ENCODE results near the gene FSD2.
"Not testable (repeated sequence)": the region's sequence is repeated elsewhere in the genome, so short reads cannot be mapped to it uniquely, and the experiment has no call there.

Gene FSD2

GRCh38 chr15:82829234-82829633 is 23.4 kb upstream of the FSD2 start:
- Histone ChIP-seq H3K27ac (ENCODE audit: low read depth, low read length) (no peak overlapping the region), H3K36me3 (ENCODE audit: insufficient read depth, low read length) (peaks cover 47% of the 10 kb centered on the region), H3K9ac (ENCODE audit: low read depth, low read length) (no peak overlapping the region), H3K4me3 (ENCODE audit: low read length) (no peak overlapping the region), H3K4me1 (ENCODE audit: insufficient read depth, low read length) (peaks cover 9% of the 10 kb centered on the region; the same call in 1 of the 2 replicates), H3K9me3 (ENCODE audit: insufficient read depth, low read depth, low read length) (no peaks in the 10 kb centered on the region), H3K27me3 (ENCODE audit: insufficient read depth, low read length) (no peaks in the 10 kb centered on the region)
- 92% methylated on average over 4 of the region's 4 CpGs for WGBS

- no peaks in the 10 kb centered on the region for H3K9me3 ChIP-seq (ENCODE audit: insufficient read depth, low read depth, low read length)
- peaks cover 48% of the 10 kb centered on the region for H3K36me3 ChIP-seq (ENCODE audit: insufficient read depth, low read length)
- H3K9ac ChIP-seq (ENCODE audit: low read depth, low read length), result no peak overlapping the region
- no peak overlapping the region for H3K4me3 ChIP-seq (ENCODE audit: low read length)
- H3K4me1 ChIP-seq (ENCODE audit: insufficient read depth, low read length), result peaks cover 9% of the 10 kb centered on the region; the same call in 1 of the 2 replicates
- WGBS, result 82% methylated on average over 1 of the region's 1 CpG
- H3K27ac ChIP-seq (ENCODE audit: low read depth, low read length), result no peak overlapping the region
- H3K27me3 ChIP-seq (ENCODE audit: insufficient read depth, low read length), result no peaks in the 10 kb centered on the region
These were observed 22.2 kb upstream of the FSD2 start for GRCh38 chr15:82828075-82828474.

DNA sequence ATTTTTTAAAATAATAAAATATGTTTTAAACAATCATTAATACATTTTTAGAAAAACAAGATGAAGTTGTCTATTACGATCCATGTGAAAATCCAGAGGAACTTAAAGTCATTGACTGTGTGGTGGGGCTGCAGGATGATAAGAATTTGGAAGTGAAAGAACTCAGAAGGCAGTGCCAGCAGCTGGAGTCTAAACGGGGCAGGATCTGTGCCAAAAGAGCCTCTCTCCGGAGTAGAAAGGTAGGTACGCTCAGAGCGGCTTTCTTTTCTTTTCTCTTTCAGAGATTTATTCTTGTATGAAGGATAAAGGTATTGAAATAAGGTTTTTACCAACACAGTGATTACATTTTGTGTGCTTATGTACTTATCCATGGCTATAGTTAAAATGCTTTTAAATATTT is 17.2 kb upstream of the FSD2 start:
- Histone ChIP-seq H3K9me3 (ENCODE audit: insufficient read depth, low read depth, low read length) (peaks cover 10% of the 10 kb centered on the region; the same call in 1 of the 2 replicates), H3K9ac (ENCODE audit: low read depth, low read length) (no peak overlapping the region), H3K4me3 (ENCODE audit: low read length) (no peak overlapping the region), H3K27ac (ENCODE audit: low read depth, low read length) (no peak overlapping the region), H3K27me3 (ENCODE audit: insufficient read depth, low read length) (no peaks in the 10 kb centered on the region), H3K4me1 (ENCODE audit: insufficient read depth, low read length) (no peaks in the 10 kb centered on the region), H3K36me3 (ENCODE audit: insufficient read depth, low read length) (peaks cover 55% of the 10 kb centered on the region)
- 96% methylated on average over 5 of the region's 5 CpGs for WGBS

DNA sequence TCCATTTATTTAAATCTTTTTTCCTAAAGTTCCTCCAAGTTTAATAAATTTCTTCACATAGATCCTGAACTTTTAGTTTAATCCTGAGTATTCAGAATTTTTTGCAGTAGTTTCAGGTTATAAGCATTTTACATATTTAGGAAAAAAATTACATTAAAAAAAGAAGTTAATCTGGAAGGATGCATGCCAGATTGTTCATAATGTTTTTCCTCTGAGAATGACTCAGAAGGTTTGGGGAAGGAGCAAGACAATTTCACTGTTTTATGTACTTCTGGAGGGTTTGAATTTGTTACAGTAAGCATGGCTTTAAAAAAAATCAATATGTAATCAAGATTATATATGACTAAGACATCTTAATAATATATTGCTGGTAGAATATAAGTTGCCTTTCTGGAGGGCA is 16.0 kb upstream of the FSD2 start:
- not testable (repeated sequence) for H3K27ac ChIP-seq (ENCODE audit: low read depth, low read length); H3K9ac ChIP-seq (ENCODE audit: low read depth, low read length); H3K4me1 ChIP-seq (ENCODE audit: insufficient read depth, low read length); H3K4me3 ChIP-seq (ENCODE audit: low read length); H3K27me3 ChIP-seq (ENCODE audit: insufficient read depth, low read length); H3K9me3 ChIP-seq (ENCODE audit: insufficient read depth, low read depth, low read length)
- peaks cover 54% of the 10 kb centered on the region for H3K36me3 ChIP-seq (ENCODE audit: insufficient read depth, low read length)

GRCh38 chr15:82821396-82821795 is 15.5 kb upstream of the FSD2 start:
- peaks cover 54% of the 10 kb centered on the region for H3K36me3 ChIP-seq (ENCODE audit: insufficient read depth, low read length)
- not testable (repeated sequence) for H3K4me1 ChIP-seq (ENCODE audit: insufficient read depth, low read length); H3K9ac ChIP-seq (ENCODE audit: low read depth, low read length); H3K9me3 ChIP-seq (ENCODE audit: insufficient read depth, low read depth, low read length); H3K27me3 ChIP-seq (ENCODE audit: insufficient read depth, low read length); H3K4me3 ChIP-seq (ENCODE audit: low read length); H3K27ac ChIP-seq (ENCODE audit: low read depth, low read length)
- WGBS, result 85% methylated on average over 1 of the region's 3 CpGs

- H3K36me3 ChIP-seq (ENCODE audit: insufficient read depth, low read length), result peaks cover 48% of the 10 kb centered on the region
- H3K27me3 ChIP-seq (ENCODE audit: insufficient read depth, low read length), result no peaks in the 10 kb centered on the region
- H3K4me3 ChIP-seq (ENCODE audit: low read length), result no peak overlapping the region
- no peak overlapping the region for H3K9ac ChIP-seq (ENCODE audit: low read depth, low read length)
- no peaks in the 10 kb centered on the region for H3K4me1 ChIP-seq (ENCODE audit: insufficient read depth, low read length)
- no peak overlapping the region for H3K27ac ChIP-seq (ENCODE audit: low read depth, low read length)
- H3K9me3 ChIP-seq (ENCODE audit: insufficient read depth, low read depth, low read length), result peaks cover 10% of the 10 kb centered on the region; the same call in 1 of the 2 replicates
These were observed 14.3 kb upstream of the FSD2 start for GRCh38 chr15:82820128-82820527.

- H3K9ac ChIP-seq (ENCODE audit: low read depth, low read length), result no peak overlapping the region
- WGBS, result 94% methylated on average over 4 of the region's 4 CpGs
- no peak overlapping the region for H3K27ac ChIP-seq (ENCODE audit: low read depth, low read length)
- peaks cover 12% of the 10 kb centered on the region for H3K4me1 ChIP-seq (ENCODE audit: insufficient read depth, low read length)
- H3K27me3 ChIP-seq (ENCODE audit: insufficient read depth, low read length), result peaks cover 12% of the 10 kb centered on the region; the same call in 1 of the 2 replicates
- H3K9me3 ChIP-seq (ENCODE audit: insufficient read depth, low read depth, low read length), result no peaks in the 10 kb centered on the region
- peaks cover 25% of the 10 kb centered on the region for H3K36me3 ChIP-seq (ENCODE audit: insufficient read depth, low read length)
- H3K4me3 ChIP-seq (ENCODE audit: low read length), result no peak overlapping the region
These were observed 7.1 kb upstream of the FSD2 start for GRCh38 chr15:82812994-82813393.

GRCh38 chr15:82810890-82811426 is 5.1 kb upstream of the FSD2 start:
- Histone ChIP-seq H3K4me1 (ENCODE audit: insufficient read depth, low read length) (peaks cover 12% of the 10 kb centered on the region), H3K27ac (ENCODE audit: low read depth, low read length) (no peak overlapping the region)
- 48% methylated on average over 4 of the region's 6 CpGs for WGBS

GRCh38 chr15:82810061-82810889 is 4.4 kb upstream of the FSD2 start:
- Histone ChIP-seq H3K36me3 (ENCODE audit: insufficient read depth, low read length) (peaks cover 10% of the 10 kb centered on the region; the same call in 1 of the 2 replicates), H3K4me1 (ENCODE audit: insufficient read depth, low read length) (peaks cover 12% of the 10 kb centered on the region), H3K27me3 (ENCODE audit: insufficient read depth, low read length) (peaks cover 12% of the 10 kb centered on the region; the same call in 1 of the 2 replicates), H3K27ac (ENCODE audit: low read depth, low read length) (no peak overlapping the region), H3K9ac (ENCODE audit: low read depth, low read length) (peak overlapping the region; percentile 56), H3K4me3 (ENCODE audit: low read length) (peak overlapping the region; percentile 77), H3K9me3 (ENCODE audit: insufficient read depth, low read depth, low read length) (no peaks in the 10 kb centered on the region)
- WGBS, result under 1% methylated on average over 81 of the region's 81 CpGs

More at GRCh38 chr15:82810890-82811426, 5.1 kb upstream of the FSD2 start:
- peaks cover 10% of the 10 kb centered on the region; the same call in 1 of the 2 replicates for H3K36me3 ChIP-seq (ENCODE audit: insufficient read depth, low read length)
- peak overlapping the region; percentile 56; the same call in 1 of the 2 replicates for H3K9ac ChIP-seq (ENCODE audit: low read depth, low read length)
- no peaks in the 10 kb centered on the region for H3K9me3 ChIP-seq (ENCODE audit: insufficient read depth, low read depth, low read length)
- H3K27me3 ChIP-seq (ENCODE audit: insufficient read depth, low read length), result peaks cover 12% of the 10 kb centered on the region; the same call in 1 of the 2 replicates
- H3K4me3 ChIP-seq (ENCODE audit: low read length), result peak overlapping the region; percentile 77

- Histone ChIP-seq H3K9me3 (ENCODE audit: insufficient read depth, low read depth, low read length) (no peaks in the 10 kb centered on the region), H3K9ac (ENCODE audit: low read depth, low read length) (peak within 1 kb of the TSS; percentile 56), H3K4me3 (ENCODE audit: low read length) (peak within 1 kb of the TSS; percentile 77), H3K27me3 (ENCODE audit: insufficient read depth, low read length) (peaks cover 16% of the 10 kb centered on the region), H3K4me1 (ENCODE audit: insufficient read depth, low read length) (peaks cover 12% of the 10 kb centered on the region), H3K27ac (ENCODE audit: low read depth, low read length) (peak within 1 kb of the TSS; percentile 47; the same call in 1 of the 2 replicates), H3K36me3 (ENCODE audit: insufficient read depth, low read length) (peaks cover 10% of the 10 kb centered on the region; the same call in 1 of the 2 replicates)
- WGBS, result under 1% methylated on average over 67 of the region's 67 CpGs
These were observed 3.6 kb upstream of the FSD2 start, which contains the start of gene WHAMM for GRCh38 chr15:82809308-82810060. Gene WHAMM, plus strand, starts transcription at chr15:82809628. Its CDS starts 99 bp downstream, at chr15:82809727.

DNA sequence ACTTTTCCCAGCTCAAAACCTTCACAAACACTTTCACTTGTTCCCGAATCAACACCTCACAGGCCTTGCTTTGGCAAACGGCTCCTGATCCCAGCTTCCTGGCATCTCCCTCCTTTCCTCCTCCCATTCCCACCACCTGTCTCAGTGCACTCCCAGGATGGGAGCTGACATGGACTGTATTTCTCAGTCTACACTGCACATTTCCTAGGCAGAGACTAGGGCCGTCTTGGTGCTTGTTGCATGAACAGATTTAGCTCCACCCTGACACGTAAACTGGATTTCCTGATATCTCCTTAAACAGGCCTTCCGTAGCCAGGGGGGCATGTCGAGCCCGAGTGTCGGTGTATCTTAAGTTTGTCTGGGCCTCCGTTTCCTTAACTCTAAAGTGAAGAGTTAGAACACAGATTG is 2.8 kb upstream of the FSD2 start:
- no peak overlapping the region for H3K27ac ChIP-seq (ENCODE audit: low read depth, low read length)
- 84% methylated on average over 9 of the region's 9 CpGs for WGBS
- no peak overlapping the region for H3K4me3 ChIP-seq (ENCODE audit: low read length)

More for the DNA sequence above, 2.8 kb upstream of the FSD2 start:
- peaks cover 12% of the 10 kb centered on the region for H3K4me1 ChIP-seq (ENCODE audit: insufficient read depth, low read length)
- H3K36me3 ChIP-seq (ENCODE audit: insufficient read depth, low read length), result peaks cover 4% of the 10 kb centered on the region; the same call in 1 of the 2 replicates
- H3K9ac ChIP-seq (ENCODE audit: low read depth, low read length), result no peak overlapping the region
- no peaks in the 10 kb centered on the region for H3K9me3 ChIP-seq (ENCODE audit: insufficient read depth, low read depth, low read length)
- peaks cover 22% of the 10 kb centered on the region for H3K27me3 ChIP-seq (ENCODE audit: insufficient read depth, low read length)

Measured in HUES64 (cell line).